Colonic mucosa (tissue), 4 donors: ENCODE data around the gene NGF. TPM values are rescaled to one million over a fixed set of nuclear protein-coding genes. Genes with fewer than 3 reads are reported as not detected.
"Not testable (repeated sequence)": the region's sequence is repeated elsewhere in the genome, so short reads cannot be mapped to it uniquely, and the experiment has no call there.

ENCODE experiments used
- DNase-seq: peaks from one replicate; pipeline ENCODE4 v3.0.0-alpha.2; 2020
- H3K27ac ChIP-seq: fragments of 200-600 bp; one replicate; pipeline ENCODE4 v1.8.0; 2021
- H3K27me3 ChIP-seq: fragments of 200-600 bp; one replicate; pipeline ENCODE4 v1.8.0; 2021
- H3K36me3 ChIP-seq: fragments of 200-600 bp; one replicate; pipeline ENCODE4 v1.8.0; 2021
- H3K4me1 ChIP-seq: fragments of 200-600 bp; one replicate; pipeline ENCODE4 v1.8.0; 2021; ENCODE audit warnings: mild to moderate bottlenecking
- H3K4me3 ChIP-seq: fragments of 200-600 bp; one replicate; pipeline ENCODE4 v1.8.0; 2021
- H3K9ac ChIP-seq, 2 donors: one replicate each; pipeline ENCODE4 v1.7.0; 2013; ENCODE audit warnings: control low read depth in 2 of 2, low read depth in 2 of 2, low read length in 2 of 2
- H3K9me3 ChIP-seq: fragments of 200-600 bp; one replicate; pipeline ENCODE4 v1.8.0; 2021
- CTCF ChIP-seq: fragments of 200-600 bp; IDR thresholded peaks from one replicate; pipeline ENCODE4 v1.8.0; 2022; ENCODE audit warnings: antibody characterized with exemption, mild to moderate bottlenecking
- intact Hi-C: fragments of 100-400 bp; cut with DNase I; formaldehyde crosslinking; loops from one replicate; pipeline ENCODE4 v1.14.1; 2022
- total RNA-seq, 2 donors: library from RNA; stranded (reverse); fragmentation: NEBNext Ultra II Directional in 1 of 2; extraction: Animal tissue kit (Norgen Biotek cat#: 25700) in 1 of 2; gene quantifications; one replicate each; pipeline ENCODE4 v1.2.1, GENCODE V29; 2021
- donor health status: healthy.
- donor health status: DM: no; HTN: no; CAD: no.
- donor health status: DM: no; HTN: no; CAD: no.

NGF gene
- total RNA-seq, 2 donors from 2014 or later: 0.64 TPM; not detected in 1

- H3K36me3 ChIP-seq: no peaks in the 10 kb centered on the region
- intact Hi-C loops: no loop called here
- H3K9me3 ChIP-seq: no peaks in the 10 kb centered on the region
- no peak for TF ChIP-seq CTCF
- no peaks in the 10 kb centered on the region for H3K4me1 ChIP-seq
- H3K27ac ChIP-seq: no peak overlapping the region
- H3K4me3 ChIP-seq: no peak overlapping the region
- H3K9ac ChIP-seq: no peak overlapping the region
- peak; percentile 54 for DNase-seq
- no peaks in the 10 kb centered on the region for H3K27me3 ChIP-seq
Measured at GRCh38 chr1:115365738-115366137, 27.7 kb upstream of the NGF start.

GRCh38 chr1:115364780-115365155 lies 26.7 kb upstream of the NGF start:
- Histone ChIP-seq H3K27me3 (no peaks in the 10 kb centered on the region), H3K9me3 (no peaks in the 10 kb centered on the region), H3K4me1 (no peaks in the 10 kb centered on the region), H3K36me3 (no peaks in the 10 kb centered on the region), H3K9ac (no peak overlapping the region), H3K4me3 (no peak overlapping the region), H3K27ac (no peak overlapping the region)
- intact Hi-C loops: no loop called here
- TF ChIP-seq CTCF: no peak
- no peak for DNase-seq

- Histone ChIP-seq H3K9me3 (no peaks in the 10 kb centered on the region), H3K27ac (no peak overlapping the region), H3K9ac (no peak overlapping the region), H3K27me3 (no peaks in the 10 kb centered on the region), H3K4me3 (no peak overlapping the region), H3K4me1 (no peaks in the 10 kb centered on the region), H3K36me3 (no peaks in the 10 kb centered on the region)
- TF ChIP-seq CTCF: no peak
- intact Hi-C loops: no loop called here
- DNase-seq: no peak
Measured at GRCh38 chr1:115364046-115364779, 26.2 kb upstream of the NGF start.

GRCh38 chr1:115363171-115363570 lies 25.1 kb upstream of the NGF start:
- no peak for TF ChIP-seq CTCF
- Histone ChIP-seq H3K4me1 (no peaks in the 10 kb centered on the region), H3K27me3 (no peaks in the 10 kb centered on the region), H3K9me3 (no peaks in the 10 kb centered on the region), H3K27ac (no peak overlapping the region), H3K9ac (no peak overlapping the region), H3K4me3 (no peak overlapping the region), H3K36me3 (no peaks in the 10 kb centered on the region)
- no peak for DNase-seq
- intact Hi-C loops: no loop called here

- H3K27ac ChIP-seq, H3K27me3 ChIP-seq, H3K9ac ChIP-seq, H3K36me3 ChIP-seq, intact Hi-C loops, H3K9me3 ChIP-seq, H3K4me3 ChIP-seq, H3K4me1 ChIP-seq, DNase-seq: not testable (repeated sequence)
Measured at GRCh38 chr1:115360505-115361129, 22.6 kb upstream of the NGF start.

- H3K27me3 ChIP-seq, H3K9ac ChIP-seq, H3K36me3 ChIP-seq, intact Hi-C loops, H3K4me1 ChIP-seq, H3K27ac ChIP-seq, DNase-seq, H3K4me3 ChIP-seq, H3K9me3 ChIP-seq: not testable (repeated sequence)
Measured at GRCh38 chr1:115359787-115360452, 21.9 kb upstream of the NGF start.
